HepG2 (cell line): ENCODE results near the gene TCEAL9.

ENCODE experiments used
- CBX5 ChIP-seq: sonication (generic); formaldehyde crosslinking; IDR thresholded peaks from 2 replicates; pipeline ENCODE4 v1.4.0; 2020; ENCODE audit warnings: missing genetic modification reagents, borderline replicate concordance
- CTCF ChIP-seq: sonication (generic); formaldehyde crosslinking; IDR thresholded peaks from 2 replicates; pipeline ENCODE4 v1.5.0; 2020; ENCODE audit warnings: mild to moderate bottlenecking, missing genetic modification reagents, moderate library complexity
- HDAC6 ChIP-seq: fragments of 200-600 bp; sonication (generic); IDR thresholded peaks from 2 replicates; pipeline ENCODE4 v1.7.0; 2017; ENCODE audit warnings: mild to moderate bottlenecking, antibody characterized with exemption, low read length, low read depth
- JUND ChIP-seq: sonication (generic); formaldehyde crosslinking; IDR thresholded peaks from 2 replicates; pipeline ENCODE4 v1.8.0; 2022; ENCODE audit warnings: mild to moderate bottlenecking, missing genetic modification reagents
- RBM22 ChIP-seq: fragments of 200-400 bp; formaldehyde crosslinking; optimal IDR thresholded peaks from 2 replicates; pipeline ENCODE3; 2017; ENCODE audit warnings: mild to moderate bottlenecking, low read length, moderate library complexity
- REST ChIP-seq, 2 experiments: IDR thresholded peaks; 2 replicates each; pipeline ENCODE4 v1.6.1; 2011 to 2012; ENCODE audit warnings: low read length in 2 of 2, borderline replicate concordance in 1 of 2, low read depth in 1 of 2, mild to moderate bottlenecking in 1 of 2, moderate library complexity in 1 of 2
- RFX1 ChIP-seq: fragments of 450-650 bp; IDR thresholded peaks from 2 replicates; pipeline ENCODE4 v1.6.1; 2017
- ZFP36 ChIP-seq: fragments of 150-350 bp; IDR thresholded peaks from 2 replicates; pipeline ENCODE4 v1.6.1; 2018; ENCODE audit warnings: borderline replicate concordance, low read length, low read depth; ENCODE audit not compliant: partially characterized antibody
- ZNF34 ChIP-seq: sonication (generic); formaldehyde crosslinking; IDR thresholded peaks from 2 replicates; pipeline ENCODE4 v1.4.0; 2020; ENCODE audit warnings: mild to moderate bottlenecking, missing genetic modification reagents, borderline replicate concordance
- ZNF549 ChIP-seq: sonication (generic); formaldehyde crosslinking; IDR thresholded peaks from 2 replicates; pipeline ENCODE4 v1.5.0; 2020; ENCODE audit warnings: missing genetic modification reagents

GRCh38 chrX:103384672-103385071 is 28.4 kb downstream of the TCEAL9 start:
- TF ChIP-seq JUND (no peak), RFX1 (no peak), ZNF549 (CRISPR knock-in tag) (no peak), REST (IDR thresholded peaks at IDR 0.05; ENCODE audit: borderline replicate concordance in 1 of 2, low read depth in 1 of 2, low read length in 2 of 2) (no peak), ZNF34 (CRISPR knock-in tag) (no peak), RBM22 (no peak), CTCF (CRISPR knock-in tag) (no peak), HDAC6 (no peak), CBX5 (CRISPR knock-in tag) (no peak), ZFP36 (no peak)
